GM18873 (cell line): ENCODE measurements around the gene RASSF9.

Experiments
- ATAC-seq: cut with Tn5 transposase; IDR thresholded peaks from one replicate; pipeline ENCODE4 v1.9.1; 2021; ENCODE audit warnings: mild to moderate bottlenecking, moderate library complexity, moderate number of reproducible peaks; ENCODE audit not compliant: unreplicated experiment, low FRiP score

RASSF9 gene

DNA sequence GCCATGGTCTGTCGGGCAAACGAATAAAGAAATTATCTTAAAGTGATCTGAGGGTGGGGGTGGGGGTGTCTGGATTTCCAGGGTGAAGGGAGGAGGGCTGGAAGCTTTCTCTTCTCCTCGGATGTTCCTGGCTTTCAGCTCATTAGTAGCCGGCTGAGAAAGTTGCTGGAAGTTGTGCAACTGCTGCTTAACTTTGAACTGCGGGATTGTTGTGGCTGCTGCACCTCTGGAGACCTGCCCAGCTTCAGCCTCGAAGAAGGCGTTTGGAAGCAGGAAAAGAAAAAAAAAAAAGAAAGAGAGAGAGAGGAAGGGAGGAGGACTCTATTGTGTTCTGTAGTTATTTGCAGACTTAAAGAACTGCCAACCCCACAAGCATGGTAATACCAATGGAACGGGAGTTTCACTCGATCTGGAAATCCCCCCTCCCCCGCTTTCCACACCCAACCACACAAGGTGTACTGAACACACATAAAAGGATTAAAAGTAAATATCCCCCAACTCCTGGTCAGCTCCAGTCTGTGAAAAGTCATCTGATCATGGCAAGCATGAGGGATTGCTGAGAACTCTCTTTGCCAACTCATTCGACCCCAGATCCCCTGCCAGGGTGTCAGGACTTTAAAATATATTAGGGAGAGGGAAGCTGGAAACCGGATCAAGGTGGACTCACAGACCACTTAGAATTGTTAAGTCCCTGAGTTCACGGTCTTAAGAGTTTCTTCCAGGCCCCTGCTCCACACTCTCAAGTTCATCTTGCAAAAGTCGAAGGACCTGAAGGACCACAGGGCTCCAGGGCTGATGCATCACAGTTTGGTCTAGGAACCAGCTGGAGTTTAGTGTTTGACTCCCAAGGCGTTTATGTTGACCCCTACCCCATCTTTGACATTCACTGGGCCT lies at the start of gene RASSF9:
RASSF9 (minus strand) TSS at position 213 of the 894 bp plus-strand sequence; CDS start at position 5, 208 bp downstream.
- ATAC-seq = no peak

DNA sequence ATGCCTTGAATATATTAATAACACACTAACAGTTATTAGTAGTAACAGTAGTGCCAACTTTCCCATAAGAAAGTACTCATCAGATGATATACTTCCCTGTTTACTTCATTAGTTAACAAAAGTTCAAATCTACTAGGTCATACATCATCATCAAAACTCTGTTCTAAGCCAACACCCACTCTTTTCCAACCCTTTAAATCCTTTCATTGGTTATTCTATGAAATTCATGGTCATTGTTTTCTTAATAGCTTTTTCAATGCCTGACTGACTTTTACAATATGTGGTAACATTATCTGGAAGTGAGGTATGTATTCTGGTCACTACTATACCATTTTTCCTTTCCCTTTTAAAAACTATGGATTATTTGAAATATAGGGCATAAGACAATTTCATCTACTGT lies 47.6 kb upstream of the RASSF9 start:
- no peak for ATAC-seq

DNA sequence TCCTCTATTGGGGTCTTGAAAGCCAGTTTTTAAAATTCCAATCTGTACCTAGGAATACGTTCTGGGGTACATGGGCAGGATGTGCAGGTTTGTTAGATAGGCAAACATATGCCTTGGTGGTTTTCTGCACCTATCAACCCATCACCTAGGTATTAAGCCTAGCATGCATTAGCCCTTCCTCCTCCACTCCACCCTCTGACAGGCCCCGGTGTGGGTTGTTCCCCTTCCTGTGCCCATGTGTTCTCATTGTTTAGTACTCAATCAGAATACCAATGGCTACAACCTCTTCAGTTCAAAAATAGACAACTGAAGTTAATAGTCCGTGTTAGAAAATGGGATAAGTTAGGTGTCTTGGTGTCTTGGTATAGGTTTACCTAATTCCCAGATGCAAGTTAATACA lies 41.2 kb upstream of the RASSF9 start:
- no peak for ATAC-seq

DNA sequence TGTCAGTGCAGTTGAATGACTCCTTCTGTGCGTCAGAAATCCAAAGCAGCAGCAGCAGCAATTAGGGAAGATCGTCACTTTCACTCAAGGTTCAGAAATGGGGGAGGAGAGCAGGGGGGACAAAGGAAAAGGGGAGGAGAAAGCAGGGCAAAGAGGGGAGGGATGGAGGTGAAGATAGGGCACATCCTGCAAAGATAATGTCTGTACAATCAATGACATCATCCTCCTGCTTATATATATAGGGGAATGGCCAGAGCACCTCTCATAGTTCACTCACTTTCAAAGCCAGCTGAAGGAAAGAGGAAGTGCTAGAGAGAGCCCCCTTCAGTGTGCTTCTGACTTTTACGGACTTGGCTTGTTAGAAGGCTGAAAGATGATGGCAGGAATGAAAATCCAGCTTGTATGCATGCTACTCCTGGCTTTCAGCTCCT lies 37.8 kb upstream of the RASSF9 start, which contains the start of gene NTS:
NTS (plus strand) TSS at position 265 of the 431 bp plus-strand sequence; CDS start at position 374, 109 bp downstream.
- peak; percentile 70 for ATAC-seq

DNA sequence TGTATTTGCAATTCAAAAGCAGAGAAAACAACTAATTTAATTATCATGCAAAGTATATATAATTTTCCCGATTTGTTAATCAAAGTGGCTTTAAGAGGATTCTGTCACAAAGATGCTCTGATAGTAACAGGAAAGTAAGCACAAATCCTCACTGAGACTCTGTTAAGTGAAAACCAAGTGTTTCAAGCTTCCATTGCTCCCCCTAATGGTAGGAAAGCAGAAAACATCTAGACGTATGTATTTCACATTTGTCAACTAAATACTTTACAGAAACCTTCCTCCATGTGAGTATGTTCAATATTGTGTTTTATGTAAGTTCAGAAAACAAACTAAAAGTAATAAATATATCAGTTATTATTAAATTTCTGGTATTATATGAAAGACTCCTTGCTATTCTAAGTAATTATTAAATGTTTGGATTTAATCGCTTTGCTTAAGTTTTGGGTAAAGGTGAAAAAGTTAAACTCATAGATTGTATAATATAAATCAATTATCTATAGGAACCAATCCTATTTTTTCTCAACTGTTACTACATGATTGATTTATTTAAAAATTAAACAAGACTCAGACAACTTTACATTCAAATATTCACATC lies 36.4 kb upstream of the RASSF9 start:
- peak; percentile 67 for ATAC-seq

DNA sequence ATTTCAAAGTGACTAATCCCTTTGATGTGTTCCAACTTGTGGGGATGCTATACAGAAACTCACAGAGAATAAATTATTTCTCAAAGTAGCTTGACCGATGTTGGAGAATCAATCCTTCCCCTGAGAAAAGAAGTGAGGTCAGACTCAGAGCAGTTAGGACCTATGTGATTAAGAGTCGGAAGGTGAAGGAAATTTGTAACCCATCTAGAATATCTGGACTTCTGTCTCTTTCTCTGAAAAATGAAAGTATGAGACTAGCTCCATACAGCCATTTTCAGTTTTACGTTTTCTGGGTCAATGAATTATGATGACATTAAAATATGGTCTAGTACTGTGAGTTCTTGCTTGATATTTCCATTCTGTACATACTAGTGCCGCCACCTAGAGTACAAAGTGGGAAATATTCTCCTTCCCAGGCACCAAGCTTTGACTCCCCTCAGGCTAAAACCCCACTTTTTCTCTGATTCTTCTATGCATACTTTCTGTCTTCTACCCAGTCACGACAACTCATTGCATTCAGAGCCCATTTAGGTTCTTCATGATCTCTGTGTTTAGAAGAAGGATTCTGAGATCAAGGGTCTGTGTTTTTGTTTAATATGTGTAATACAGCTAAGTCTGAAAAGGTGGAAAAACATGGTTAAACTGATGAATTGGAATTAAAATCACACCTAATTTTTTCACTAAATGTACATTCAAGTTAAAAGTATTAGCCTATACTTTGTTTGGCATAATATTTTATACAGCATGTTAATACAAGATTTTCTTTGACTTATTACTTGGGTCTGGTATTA lies 31.0 kb upstream of the RASSF9 start:
- peak; percentile 93 for ATAC-seq

DNA sequence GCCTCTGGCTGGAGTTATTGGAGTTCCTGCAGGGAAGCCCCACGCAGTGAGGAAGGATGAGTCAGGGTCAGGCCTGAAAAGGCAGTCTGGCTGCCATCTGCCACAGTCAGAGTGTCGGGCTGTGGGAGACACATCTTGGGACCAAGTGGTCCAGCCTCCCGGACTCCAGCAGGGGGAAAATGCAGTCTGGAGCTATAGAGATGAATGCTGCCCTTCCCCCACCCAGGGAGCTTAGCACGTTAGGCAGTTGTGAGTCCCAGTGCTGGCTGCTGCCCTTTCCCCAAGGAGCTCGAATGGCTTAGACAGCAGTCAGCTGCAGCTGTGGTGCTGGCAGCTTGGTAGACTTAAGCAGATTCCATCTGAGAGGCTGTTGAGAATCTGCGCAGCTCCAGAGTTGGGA lies 29.7 kb upstream of the RASSF9 start:
- ATAC-seq = no peak

DNA sequence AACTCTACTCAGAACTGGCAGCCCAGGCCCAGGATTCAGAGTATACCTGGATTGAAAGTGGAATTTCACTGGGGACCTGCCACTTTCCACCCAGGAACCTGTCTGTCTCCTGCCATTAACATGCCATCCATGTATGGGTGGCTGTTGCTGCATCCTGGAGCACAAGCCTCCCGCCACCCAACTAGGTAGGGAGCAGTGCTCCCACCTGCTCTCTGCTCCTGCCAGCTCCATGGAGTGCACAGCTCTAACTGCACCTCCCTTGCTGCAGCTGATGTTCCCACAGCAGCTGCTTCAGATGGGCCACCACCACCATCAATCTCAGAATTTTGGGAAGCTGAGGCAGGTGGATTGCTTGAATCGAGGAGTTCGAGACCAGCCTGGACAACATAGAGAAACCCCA lies 20.8 kb upstream of the RASSF9 start:
- ATAC-seq = no peak

DNA sequence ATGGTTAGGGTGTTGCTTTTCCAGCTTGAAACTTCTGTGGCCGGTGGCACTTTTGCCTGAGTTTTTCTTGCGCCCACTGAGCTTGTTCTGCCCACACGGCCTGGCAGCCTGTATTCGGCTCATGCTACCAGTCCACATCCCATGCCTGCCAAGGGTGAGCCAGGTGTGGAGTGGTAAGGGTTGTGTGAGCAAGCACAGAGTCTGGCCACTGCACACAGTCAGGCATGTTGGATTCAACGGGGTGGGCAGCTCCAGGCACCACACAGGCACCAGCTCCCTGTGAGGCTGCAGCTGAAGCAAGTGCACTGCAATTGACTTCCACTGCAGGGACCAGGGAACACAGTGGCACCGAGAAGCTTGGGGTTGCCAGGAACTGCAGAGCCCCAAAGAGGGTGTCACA lies 19.1 kb upstream of the RASSF9 start:
- ATAC-seq = no peak

DNA sequence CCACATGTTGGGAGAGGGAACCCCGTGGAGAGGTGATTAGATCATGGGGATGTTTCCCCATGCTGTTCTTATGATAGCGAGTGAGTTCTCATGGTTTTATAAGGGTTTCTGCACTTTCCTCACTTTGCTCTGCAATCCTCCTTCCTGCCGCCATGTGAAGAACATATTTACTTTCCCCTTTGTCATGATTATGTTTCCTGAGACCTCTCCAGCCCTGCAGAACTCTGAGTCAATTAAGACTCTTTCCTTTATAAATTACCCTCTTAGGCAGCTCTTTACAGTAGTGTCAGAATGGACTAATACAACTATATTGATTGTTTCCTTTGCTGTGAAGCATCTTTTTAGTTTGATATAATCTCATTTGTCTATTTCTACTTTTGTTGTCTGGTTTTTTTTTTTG lies 13.1 kb upstream of the RASSF9 start:
- no peak for ATAC-seq

DNA sequence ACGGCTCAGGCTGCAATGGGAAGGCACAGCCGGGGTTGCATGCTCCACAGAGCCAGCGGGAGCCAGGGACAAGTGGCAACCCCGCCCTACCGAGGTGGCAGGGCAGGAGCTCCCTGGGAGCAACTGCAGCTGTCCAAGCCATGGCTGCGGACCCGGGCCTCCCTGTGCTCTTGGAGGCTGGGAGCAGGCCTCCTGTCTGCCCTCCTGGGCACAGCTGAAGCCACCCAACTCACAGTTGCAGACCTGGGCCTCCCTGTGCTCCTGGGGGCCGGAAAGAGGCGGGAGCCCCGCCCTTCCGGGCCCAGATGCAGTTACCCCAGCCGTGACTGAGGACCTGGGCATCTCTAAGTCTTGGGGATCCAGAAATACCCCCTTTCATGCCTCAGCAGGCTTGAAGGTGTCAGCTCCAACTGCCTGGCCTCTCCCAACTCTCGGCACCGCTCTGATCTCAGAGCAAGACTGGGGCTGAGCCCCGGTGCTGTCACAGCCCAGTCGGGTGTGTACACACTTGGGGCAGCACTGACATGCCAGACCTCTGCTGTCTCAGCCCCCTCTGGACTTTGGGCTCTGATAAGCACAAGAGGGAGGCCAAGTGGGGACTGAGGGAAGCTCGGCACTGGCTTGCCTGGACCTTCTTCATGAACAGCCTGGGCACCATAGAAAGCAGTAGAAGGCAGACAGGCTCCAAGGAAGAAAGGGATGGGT lies 7.5 kb upstream of the RASSF9 start:
- ATAC-seq = no peak

DNA sequence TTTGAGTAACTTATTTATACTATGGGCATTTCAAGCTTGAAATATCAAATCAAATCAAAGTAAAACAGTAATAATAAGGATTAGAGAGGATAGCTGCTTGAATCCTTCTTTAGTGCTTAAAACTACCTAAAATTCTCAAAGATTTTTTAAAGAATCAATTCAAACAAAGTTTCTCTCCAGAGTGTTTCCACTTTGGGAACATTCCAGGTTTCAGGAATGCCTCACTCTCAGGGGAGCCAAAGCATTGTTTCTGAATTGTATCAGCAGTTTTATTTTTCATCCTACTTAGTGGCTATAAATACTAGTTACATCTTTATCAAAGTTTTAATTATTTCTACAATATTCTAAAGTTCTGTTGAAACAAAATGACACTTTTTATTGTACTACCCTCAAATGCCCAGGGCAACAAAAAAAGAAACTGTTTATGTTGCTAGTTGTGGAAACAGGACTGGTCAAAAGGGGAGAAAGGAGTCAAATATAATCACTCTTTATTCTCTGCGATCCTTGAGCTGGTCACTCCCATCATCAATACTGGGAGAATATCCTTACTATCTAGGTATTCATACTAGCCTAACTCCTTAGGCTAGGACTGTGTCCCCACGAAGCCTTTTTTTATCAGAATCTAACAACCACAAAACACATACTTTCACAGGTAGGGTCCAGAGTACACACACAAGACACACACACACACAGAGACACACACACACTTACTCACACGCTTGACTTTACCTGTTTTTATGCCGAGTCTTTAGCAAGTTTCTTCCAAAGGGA lies 598 bp downstream of the RASSF9 start:
- no peak for ATAC-seq

DNA sequence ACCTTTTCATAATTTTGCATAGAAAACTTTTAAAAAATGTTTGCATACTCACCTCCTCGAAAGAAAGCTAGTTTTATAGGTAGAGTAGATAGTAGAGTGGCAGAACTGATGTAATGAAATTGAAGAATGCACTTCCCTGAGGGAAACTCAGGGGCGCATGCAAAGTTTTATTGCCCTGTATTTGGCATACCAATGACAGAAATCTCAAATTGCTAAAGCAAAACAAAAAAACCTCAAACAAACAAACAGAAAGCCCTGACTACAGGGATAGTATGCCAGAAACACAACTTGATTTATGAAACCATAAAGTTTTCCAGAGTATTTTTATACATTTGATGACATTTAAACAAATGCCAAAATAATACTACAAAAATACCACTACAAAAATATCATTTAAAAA lies 1.8 kb downstream of the RASSF9 start:
- ATAC-seq = no peak

DNA sequence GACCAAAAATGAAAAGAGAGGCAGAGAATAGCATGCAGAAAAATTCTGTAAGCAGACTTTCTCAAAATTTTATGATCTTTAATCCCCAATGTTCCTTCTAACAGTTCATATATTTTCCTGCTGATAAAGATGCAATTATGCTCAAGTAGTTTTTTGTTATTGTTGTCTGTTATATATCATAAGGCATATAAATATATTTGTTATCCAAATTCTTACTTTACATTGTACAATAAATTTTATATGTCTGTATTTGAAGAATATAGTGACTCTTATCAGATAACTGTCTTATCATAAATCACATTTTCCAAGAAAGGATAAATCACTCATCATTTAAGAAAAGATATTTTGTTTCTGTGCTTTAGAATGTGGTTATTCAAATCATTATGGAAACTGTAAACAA lies 2.6 kb downstream of the RASSF9 start:
- ATAC-seq = no peak

DNA sequence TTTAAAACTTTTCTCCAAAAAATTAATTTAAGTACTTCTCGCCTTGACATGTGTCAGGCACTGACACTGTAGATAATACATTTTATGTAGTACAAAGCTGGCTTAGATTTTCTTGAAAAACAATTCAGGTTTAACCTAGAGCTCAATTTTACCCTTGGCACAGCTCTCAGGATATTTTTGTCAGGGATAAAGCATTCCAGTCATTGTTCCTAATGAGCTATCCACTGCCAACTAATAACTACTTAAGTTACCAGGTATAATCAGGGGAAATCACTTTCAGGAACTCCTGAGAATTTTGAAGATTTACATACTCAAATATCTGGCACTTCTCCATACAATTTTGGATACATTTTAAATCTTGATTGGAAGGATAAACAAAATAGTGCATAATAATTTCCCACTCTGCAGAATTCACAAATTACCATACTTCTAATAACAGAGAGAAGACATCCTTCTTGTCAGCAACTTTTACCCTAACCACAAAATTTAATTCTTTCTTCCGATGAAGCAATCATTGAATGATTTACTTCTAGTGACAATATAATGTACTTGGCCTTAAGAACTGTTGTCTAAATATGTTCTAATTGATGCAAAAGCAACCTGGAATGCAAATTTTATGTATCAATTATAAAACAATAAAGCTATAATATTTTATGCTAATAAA lies 4.8 kb downstream of the RASSF9 start:
- ATAC-seq = no peak

DNA sequence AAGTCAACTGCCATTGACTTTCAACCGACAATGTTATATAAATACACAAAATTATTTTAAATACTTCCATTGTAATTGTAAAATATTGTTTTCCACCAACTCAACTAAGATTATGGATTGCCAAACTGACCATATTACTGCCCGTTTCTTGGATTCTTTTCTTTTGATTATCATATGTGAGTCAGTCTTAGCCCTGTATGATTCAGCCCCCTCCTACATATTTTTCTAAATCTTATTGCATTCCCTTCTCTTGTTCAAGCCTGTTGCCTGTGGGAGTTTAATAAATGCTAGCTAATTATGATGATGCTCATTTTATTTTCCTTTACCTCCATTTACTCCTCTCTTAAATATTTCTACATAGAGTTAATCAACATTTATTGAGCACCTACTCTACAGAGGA lies 6.8 kb downstream of the RASSF9 start:
- no peak for ATAC-seq

DNA sequence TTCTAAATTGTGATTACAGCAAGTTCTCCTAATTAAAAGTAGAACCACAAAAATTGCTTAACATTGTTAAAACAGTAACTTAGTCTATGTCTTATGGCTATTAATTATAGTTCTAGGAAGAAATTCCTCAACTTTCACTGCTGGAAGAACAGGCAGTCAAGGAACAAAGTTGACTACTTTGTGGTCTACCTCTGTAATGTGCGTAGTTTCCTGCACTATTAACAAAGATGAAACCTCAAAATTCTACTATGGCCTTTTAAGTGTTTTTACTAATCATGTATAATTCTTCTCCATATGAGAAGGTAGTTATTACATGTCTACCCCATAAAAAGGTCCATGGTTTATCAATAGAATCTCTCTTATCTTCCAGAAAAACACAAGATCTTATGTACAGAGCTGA lies 7.6 kb downstream of the RASSF9 start:
- ATAC-seq = no peak

DNA sequence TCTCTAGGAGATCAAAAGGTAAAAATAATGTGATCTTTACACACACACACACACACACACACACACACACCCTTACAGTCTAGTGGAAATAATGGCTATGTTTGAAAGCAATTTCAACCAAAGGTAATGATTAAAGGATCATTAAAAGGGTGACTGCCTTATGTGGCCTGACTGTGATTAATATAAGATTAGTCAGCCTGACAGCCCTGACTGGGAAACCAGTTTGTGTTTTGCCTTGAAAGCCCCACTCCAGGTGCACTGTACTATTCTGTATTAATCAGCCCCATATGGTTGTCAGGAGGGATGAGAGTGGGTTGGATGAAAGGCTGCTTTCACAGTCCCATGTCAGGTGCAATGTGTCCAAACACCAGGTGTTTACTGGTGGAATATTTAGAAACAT lies 10.5 kb downstream of the RASSF9 start:
- no peak for ATAC-seq
